Measurements from ENCODE around the gene RABGEF1.

RABGEF1 gene

GRCh38 chr7:66743920-66744319 lies 3.4 kb downstream of the RABGEF1 start:
- Histone ChIP-seq H3K27ac (no peak overlapping the region), H3K4me2 (no peak overlapping the region), H3K79me2 (ENCODE audit: insufficient read depth, low read depth) (peaks cover 56% of the 10 kb centered on the region), H3K27me3 (ENCODE audit: insufficient read depth, low read depth) (no peaks in the 10 kb centered on the region), H4K20me1 (ENCODE audit: insufficient read depth) (no peaks in the 10 kb centered on the region), H2AFZ (ENCODE audit: low read depth) (no peak overlapping the region), H3K36me3 (ENCODE audit: insufficient read depth) (no peaks in the 10 kb centered on the region), H3K4me3 (IDR thresholded peaks at IDR 0.05; ENCODE audit: insufficient read depth, low read depth, low read length) (no peak overlapping the region), H3K9ac (no peak overlapping the region), H3K4me1 (ENCODE audit: low read depth, poor library complexity, severe bottlenecking) (peaks cover 10% of the 10 kb centered on the region)
- no peak for TF ChIP-seq CTCF (conservative IDR thresholded peaks at IDR 0.05; ENCODE audit: low read depth, low read length)

- no peak overlapping the region for H3K4me2 ChIP-seq
- no peaks in the 10 kb centered on the region for H3K4me1 ChIP-seq (ENCODE audit: low read depth, poor library complexity, severe bottlenecking)
- no peaks in the 10 kb centered on the region for H3K27me3 ChIP-seq (ENCODE audit: insufficient read depth, low read depth)
- no peaks in the 10 kb centered on the region for H4K20me1 ChIP-seq (ENCODE audit: insufficient read depth)
- H3K79me2 ChIP-seq (ENCODE audit: insufficient read depth, low read depth): peaks cover 59% of the 10 kb centered on the region
- H3K27ac ChIP-seq: no peak overlapping the region
- no peak for TF ChIP-seq CTCF (conservative IDR thresholded peaks at IDR 0.05; ENCODE audit: low read depth, low read length)
- H3K4me3 ChIP-seq (IDR thresholded peaks at IDR 0.05; ENCODE audit: insufficient read depth, low read depth, low read length): no peak overlapping the region
- no peak overlapping the region for H2AFZ ChIP-seq (ENCODE audit: low read depth)
- no peak overlapping the region for H3K9ac ChIP-seq
- no peaks in the 10 kb centered on the region for H3K36me3 ChIP-seq (ENCODE audit: insufficient read depth)
Observed at GRCh38 chr7:66747385-66747784, 6.9 kb downstream of the RABGEF1 start.

DNA sequence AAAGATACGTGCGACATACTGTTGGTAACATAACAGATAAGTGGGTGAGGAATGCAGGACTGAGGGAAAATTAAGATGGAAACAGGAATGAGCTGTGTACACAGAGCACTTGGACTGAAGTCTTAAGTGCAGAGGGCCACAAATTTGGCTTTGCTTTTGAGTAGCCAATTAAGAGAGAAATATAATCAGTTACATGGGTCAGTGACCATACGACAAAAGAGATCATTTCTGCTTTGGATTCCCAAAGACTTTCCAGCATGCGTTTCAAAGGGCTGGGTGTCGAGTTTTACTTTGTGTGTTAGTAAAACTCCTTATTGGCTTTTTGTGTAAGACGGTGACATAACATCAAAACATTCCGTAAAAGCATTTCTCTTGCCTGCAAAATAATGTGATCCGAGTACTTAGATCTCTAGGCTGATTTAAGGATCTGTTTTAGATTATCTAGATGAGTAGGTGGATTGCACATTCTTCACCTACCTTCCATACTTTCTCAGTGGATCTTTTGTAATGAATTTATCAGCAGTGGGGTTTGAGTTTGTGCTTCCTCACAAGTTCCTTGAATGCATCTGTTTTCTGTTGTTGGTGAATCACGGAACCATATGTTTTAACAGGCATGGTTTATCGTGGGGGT lies 7.5 kb downstream of the RABGEF1 start:
- Histone ChIP-seq H2AFZ (ENCODE audit: low read depth) (no peak overlapping the region), H3K4me3 (IDR thresholded peaks at IDR 0.05; ENCODE audit: insufficient read depth, low read depth, low read length) (no peak overlapping the region), H3K36me3 (ENCODE audit: insufficient read depth) (no peaks in the 10 kb centered on the region), H3K9ac (no peak overlapping the region), H3K4me2 (no peak overlapping the region), H3K4me1 (ENCODE audit: low read depth, poor library complexity, severe bottlenecking) (no peaks in the 10 kb centered on the region), H3K79me2 (ENCODE audit: insufficient read depth, low read depth) (peaks cover 54% of the 10 kb centered on the region), H4K20me1 (ENCODE audit: insufficient read depth) (no peaks in the 10 kb centered on the region), H3K27ac (no peak overlapping the region), H3K27me3 (ENCODE audit: insufficient read depth, low read depth) (no peaks in the 10 kb centered on the region)
- no peak for TF ChIP-seq CTCF (conservative IDR thresholded peaks at IDR 0.05; ENCODE audit: low read depth, low read length)

DNA sequence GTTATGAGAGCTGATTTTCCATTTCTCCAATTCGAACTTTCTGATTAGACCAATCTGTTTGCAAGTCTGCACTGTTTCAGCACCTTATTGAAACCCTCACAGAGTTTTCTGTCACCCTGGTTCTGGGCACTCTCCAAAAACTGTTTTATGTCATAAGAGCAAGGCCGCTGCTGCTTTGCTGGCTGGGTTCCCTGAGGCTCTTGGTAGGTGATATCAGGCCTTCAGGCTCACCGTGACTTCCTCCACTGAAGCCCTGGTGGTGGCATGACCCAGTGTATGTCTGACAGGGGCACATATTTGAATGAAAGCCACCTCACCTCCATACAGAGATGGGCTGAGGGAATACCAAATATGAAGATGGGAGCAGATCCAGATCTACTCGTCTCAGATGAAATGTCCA lies 8.3 kb downstream of the RABGEF1 start:
- H3K36me3 ChIP-seq (ENCODE audit: insufficient read depth): no peaks in the 10 kb centered on the region
- H3K27me3 ChIP-seq (ENCODE audit: insufficient read depth, low read depth): no peaks in the 10 kb centered on the region
- H3K4me3 ChIP-seq (IDR thresholded peaks at IDR 0.05; ENCODE audit: insufficient read depth, low read depth, low read length): no peak overlapping the region
- H3K79me2 ChIP-seq (ENCODE audit: insufficient read depth, low read depth): peaks cover 47% of the 10 kb centered on the region
- H3K27ac ChIP-seq: no peak overlapping the region
- no peak overlapping the region for H3K4me2 ChIP-seq
- no peak overlapping the region for H3K9ac ChIP-seq
- H4K20me1 ChIP-seq (ENCODE audit: insufficient read depth): no peaks in the 10 kb centered on the region
- no peak overlapping the region for H2AFZ ChIP-seq (ENCODE audit: low read depth)
- H3K4me1 ChIP-seq (ENCODE audit: low read depth, poor library complexity, severe bottlenecking): no peaks in the 10 kb centered on the region
- no peak for TF ChIP-seq CTCF (conservative IDR thresholded peaks at IDR 0.05; ENCODE audit: low read depth, low read length)
